Peyer's patch (tissue), 4 donors: ENCODE data around the gene HELZ. TPM values are rescaled to one million over a fixed set of nuclear protein-coding genes. Genes with fewer than 3 reads are reported as not detected.
"Not testable (repeated sequence)": the region's sequence is repeated elsewhere in the genome, so short reads cannot be mapped to it uniquely, and the experiment has no call there.

Source experiments
- DNase-seq, 3 donors: peaks; one replicate each; pipeline ENCODE4 v3.0.0-alpha.2; 2017 to 2019
- H3K27ac ChIP-seq, 4 donors: fragments of 200-600 bp; sonication (generic); one replicate each; pipeline ENCODE4 v1.5.1; 2016 to 2019
- H3K27me3 ChIP-seq, 2 donors: fragments of 200-600 bp; sonication (generic); one replicate each; pipeline ENCODE4 v1.5.1; 2019
- H3K36me3 ChIP-seq, 3 donors: fragments of 200-600 bp; sonication (generic); one replicate each; pipeline ENCODE4 v1.5.1; 2016 to 2019
- H3K4me1 ChIP-seq, 4 donors: fragments of 200-600 bp; sonication (generic); one replicate each; pipeline ENCODE4 v1.5.1; 2016 to 2019
- H3K4me3 ChIP-seq, 4 donors: fragments of 200-600 bp; sonication (generic); 1 replicate in 3 of 4; 2 replicates in 1 of 4; pipeline ENCODE4 v1.5.1; 2016 to 2019; ENCODE audit warnings: mild to moderate bottlenecking in 1 of 4
- H3K9me3 ChIP-seq, 4 donors: fragments of 200-600 bp; sonication (generic); one replicate each; pipeline ENCODE4 v1.5.1; 2016 to 2019; ENCODE audit warnings: mild to moderate bottlenecking in 1 of 4
- POLR2A ChIP-seq, 2 donors: fragments of 450-650 bp; IDR thresholded peaks; one replicate each; pipeline ENCODE4 v1.5.1; 2017; ENCODE audit warnings: antibody characterized with exemption in 2 of 2, mild to moderate bottlenecking in 2 of 2, moderate library complexity in 2 of 2
- total RNA-seq, 4 donors: library from RNA; depleted of rRNA; stranded (reverse); fragments of >200 nt; gene quantifications; one replicate each; pipeline ENCODE4 v1.1.0, GENCODE V29; 2016
- TF ChIP-seq, protein P1 (sequence below), 6 experiments: fragments of 450-650 bp in 4 of 6; fragments of 200-600 bp in 2 of 6; sonication (generic) in 1 of 6; IDR thresholded peaks; one replicate each; pipeline ENCODE4 v1.5.1; 2017 to 2019; ENCODE audit warnings: antibody characterized with exemption in 6 of 6, mild to moderate bottlenecking in 3 of 6, moderate library complexity in 1 of 6

The HELZ gene
- total RNA-seq, 4 donors from 2014 or later, result 37.1 to 124 (median 58.8) TPM

DNA sequence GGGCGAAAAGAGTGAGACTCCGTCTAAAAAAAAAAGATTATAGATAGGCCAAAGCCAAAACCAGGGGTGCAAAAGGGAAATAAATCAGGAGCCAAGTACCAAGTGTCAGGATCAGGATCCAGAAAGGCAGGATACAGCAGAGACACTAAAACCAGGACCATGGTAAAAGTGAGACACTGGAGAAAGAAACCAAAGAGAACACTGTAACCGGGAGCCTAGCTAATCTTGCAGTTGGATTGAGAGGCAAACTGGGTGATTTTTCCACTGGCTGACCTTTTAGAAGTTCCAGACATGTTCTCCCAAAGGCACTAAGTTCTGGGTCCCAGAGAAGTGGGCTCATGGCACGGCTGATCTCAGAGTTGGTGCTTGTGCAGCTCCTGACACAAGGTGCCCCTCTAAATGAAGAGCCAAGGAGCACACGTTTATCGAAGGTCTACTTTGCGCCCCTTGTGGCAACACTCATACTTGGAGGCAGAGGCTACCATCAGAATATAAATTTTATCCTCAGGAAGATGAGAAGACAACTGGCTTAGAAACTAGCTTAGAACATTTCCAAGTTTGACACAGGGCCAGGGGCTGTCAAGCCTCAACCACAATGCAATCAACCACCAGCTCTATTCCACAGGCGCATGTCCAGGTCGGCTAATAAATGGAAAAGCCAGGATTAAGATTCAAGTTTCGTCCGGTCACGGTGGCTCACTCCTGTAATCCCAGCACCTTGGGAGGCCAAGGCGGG is 27.5 kb upstream of the HELZ start:
- H3K4me1 ChIP-seq, result no peaks in the 10 kb centered on the region
- no peaks in the 10 kb centered on the region for H3K9me3 ChIP-seq
- H3K36me3 ChIP-seq, result no peaks in the 10 kb centered on the region
- DNase-seq, result no peak
- H3K27me3 ChIP-seq, result no peaks in the 10 kb centered on the region
- no peak overlapping the region for H3K27ac ChIP-seq
- no peak overlapping the region for H3K4me3 ChIP-seq
- TF ChIP-seq, protein P1, sequence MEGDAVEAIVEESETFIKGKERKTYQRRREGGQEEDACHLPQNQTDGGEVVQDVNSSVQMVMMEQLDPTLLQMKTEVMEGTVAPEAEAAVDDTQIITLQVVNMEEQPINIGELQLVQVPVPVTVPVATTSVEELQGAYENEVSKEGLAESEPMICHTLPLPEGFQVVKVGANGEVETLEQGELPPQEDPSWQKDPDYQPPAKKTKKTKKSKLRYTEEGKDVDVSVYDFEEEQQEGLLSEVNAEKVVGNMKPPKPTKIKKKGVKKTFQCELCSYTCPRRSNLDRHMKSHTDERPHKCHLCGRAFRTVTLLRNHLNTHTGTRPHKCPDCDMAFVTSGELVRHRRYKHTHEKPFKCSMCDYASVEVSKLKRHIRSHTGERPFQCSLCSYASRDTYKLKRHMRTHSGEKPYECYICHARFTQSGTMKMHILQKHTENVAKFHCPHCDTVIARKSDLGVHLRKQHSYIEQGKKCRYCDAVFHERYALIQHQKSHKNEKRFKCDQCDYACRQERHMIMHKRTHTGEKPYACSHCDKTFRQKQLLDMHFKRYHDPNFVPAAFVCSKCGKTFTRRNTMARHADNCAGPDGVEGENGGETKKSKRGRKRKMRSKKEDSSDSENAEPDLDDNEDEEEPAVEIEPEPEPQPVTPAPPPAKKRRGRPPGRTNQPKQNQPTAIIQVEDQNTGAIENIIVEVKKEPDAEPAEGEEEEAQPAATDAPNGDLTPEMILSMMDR (IDR thresholded peaks at IDR 0.05), result peak in 2 of 6 experiments; percentile 9 to 11
- TF ChIP-seq POLR2A (IDR thresholded peaks at IDR 0.05), result no peak

DNA sequence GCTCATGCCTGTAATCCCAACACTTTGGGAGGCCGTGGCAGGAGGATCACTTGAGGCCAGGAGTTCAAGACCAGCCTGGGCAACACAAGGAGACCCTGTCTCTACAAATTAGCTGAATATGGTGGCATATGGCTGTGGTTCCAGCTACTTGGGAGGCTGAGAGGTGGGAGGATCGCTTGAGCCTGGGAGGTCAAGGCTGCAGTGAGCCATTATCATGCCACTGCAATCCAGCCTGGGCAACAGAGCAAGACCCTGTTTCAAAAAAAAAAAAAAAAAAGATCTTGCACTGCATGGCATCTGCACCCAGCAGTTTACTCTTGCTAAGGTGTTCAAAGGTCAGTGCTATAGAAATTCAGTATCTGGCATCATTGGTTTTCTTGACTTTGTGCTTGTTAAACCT is 26.2 kb upstream of the HELZ start:
- DNase-seq, H3K27me3 ChIP-seq, H3K4me3 ChIP-seq, H3K4me1 ChIP-seq, H3K36me3 ChIP-seq, H3K9me3 ChIP-seq, H3K27ac ChIP-seq: not testable (repeated sequence)

DNA sequence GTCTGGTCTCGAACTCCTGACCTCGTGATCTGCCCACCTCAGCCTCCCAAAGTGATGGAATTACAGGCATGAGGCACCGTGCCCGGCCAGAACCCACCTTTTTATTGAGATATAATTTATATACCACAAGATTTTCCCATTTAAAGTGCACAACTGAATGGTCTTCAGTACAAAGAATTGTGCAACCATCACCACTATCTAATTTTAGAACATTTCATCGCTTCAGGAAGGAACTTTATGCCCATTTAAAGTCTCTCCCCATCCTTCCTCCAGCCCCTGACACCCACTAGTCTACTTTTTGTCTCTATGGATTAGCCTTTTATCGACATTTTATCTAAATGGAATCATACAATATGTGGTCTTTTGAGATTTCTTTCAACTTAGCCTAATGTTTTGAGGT is 25.4 kb upstream of the HELZ start:
- no peak for DNase-seq
- no peak for TF ChIP-seq POLR2A (IDR thresholded peaks at IDR 0.05)
- TF ChIP-seq, protein P1 (IDR thresholded peaks at IDR 0.05), result no peak
- no peaks in the 10 kb centered on the region for H3K36me3 ChIP-seq
- no peaks in the 10 kb centered on the region for H3K27me3 ChIP-seq
- no peak overlapping the region for H3K27ac ChIP-seq
- H3K9me3 ChIP-seq, result no peaks in the 10 kb centered on the region
- no peak overlapping the region for H3K4me3 ChIP-seq
- H3K4me1 ChIP-seq, result no peaks in the 10 kb centered on the region

DNA sequence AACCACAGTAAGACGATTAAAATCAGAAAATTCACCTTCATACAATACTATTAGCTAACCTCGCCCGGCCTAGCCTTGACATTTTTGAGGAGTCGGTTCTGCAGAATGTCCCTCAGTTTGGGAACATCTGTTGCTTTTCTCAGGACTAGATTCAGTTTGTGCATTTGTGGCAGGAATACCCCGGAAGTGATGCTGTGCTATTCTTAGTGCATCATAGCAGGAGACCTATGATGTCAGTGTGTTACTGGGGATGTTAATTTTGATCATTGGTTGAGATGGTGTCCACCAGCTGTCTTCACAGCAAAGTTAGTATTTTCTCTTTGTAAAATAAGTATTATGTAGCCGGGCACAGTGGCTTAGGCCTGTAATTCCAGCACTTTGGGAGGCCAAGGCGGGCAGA is 21.5 kb upstream of the HELZ start:
- Histone ChIP-seq H3K4me1 (no peaks in the 10 kb centered on the region), H3K9me3 (no peaks in the 10 kb centered on the region), H3K4me3 (no peak overlapping the region), H3K27ac (no peak overlapping the region), H3K27me3 (no peaks in the 10 kb centered on the region), H3K36me3 (no peaks in the 10 kb centered on the region)
- DNase-seq, result peak in 1 of 3 donors; percentile 15
- TF ChIP-seq POLR2A (IDR thresholded peaks at IDR 0.05), result no peak
- TF ChIP-seq, protein P1 (IDR thresholded peaks at IDR 0.05), result no peak

DNA sequence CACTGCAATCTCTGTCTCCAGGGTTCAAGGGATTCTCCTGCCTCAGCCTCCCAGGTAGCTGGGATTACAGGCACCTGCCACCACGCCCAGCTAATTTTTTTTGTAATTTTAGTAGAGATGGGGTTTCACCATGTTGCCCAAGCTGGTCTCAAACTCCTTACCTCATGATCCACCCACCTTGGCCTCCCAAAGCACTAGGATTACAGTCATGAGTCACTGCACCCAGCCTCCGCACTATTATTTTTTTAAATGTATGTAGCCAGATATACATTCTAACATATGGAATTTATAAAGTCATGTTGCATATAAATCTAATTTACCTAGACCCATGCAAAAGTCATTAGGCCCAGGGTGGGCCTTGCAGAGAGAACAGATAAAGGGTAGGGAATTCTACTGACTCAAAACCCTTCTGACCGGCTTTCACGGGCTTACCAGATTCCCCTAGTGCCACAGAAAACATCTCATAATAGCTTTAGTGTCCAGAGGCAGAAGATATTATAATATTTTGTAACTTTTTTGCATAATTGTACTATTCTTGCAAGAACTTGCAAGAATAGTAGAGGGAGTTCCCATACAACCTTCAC is 20.5 kb upstream of the HELZ start:
- TF ChIP-seq, protein P1 (IDR thresholded peaks at IDR 0.05), result no peak
- TF ChIP-seq POLR2A (IDR thresholded peaks at IDR 0.05), result no peak
- Histone ChIP-seq H3K36me3 (no peaks in the 10 kb centered on the region), H3K4me3 (no peak overlapping the region), H3K27ac (no peak overlapping the region), H3K4me1 (no peaks in the 10 kb centered on the region), H3K9me3 (no peaks in the 10 kb centered on the region), H3K27me3 (no peaks in the 10 kb centered on the region)
- DNase-seq, result peak in 1 of 3 donors; percentile 18

DNA sequence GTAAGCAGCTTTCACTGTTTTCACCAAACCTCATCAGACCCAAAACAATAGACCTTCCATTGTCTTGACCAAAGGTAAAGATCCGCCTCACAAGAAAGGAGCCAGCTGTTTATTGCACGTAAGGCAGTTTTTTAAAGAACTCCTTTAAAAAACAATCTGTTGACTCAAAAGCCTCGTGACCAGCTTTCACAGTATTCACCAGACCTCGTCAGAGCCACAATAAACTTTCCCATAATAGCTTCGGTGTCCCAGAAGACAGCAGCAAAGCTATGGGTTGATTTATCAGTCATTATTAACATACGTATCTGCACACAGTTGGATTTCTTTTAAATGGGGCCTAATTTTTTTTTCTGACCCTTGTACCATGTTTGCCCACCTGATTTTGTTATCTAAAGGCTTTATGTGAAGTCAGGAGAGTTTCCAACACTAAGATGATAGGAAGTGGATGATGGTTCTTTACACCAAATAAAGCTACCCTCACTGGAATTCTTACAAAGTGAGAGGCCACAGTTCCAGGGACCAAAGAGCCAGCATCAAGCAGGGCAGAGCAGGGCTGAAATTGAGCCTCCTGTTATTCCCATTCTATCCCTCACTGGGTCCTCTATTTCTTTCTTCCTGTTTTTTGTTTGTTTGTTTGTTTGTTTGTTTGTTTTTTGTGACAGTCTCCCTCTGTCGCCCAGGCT is 17.6 kb upstream of the HELZ start:
- Histone ChIP-seq H3K4me1 (peaks cover 0 to 18% (median 0%) of the 10 kb centered on the region in 4 donors), H3K27ac (no peak overlapping the region), H3K9me3 (no peaks in the 10 kb centered on the region), H3K4me3 (no peak overlapping the region), H3K36me3 (no peaks in the 10 kb centered on the region), H3K27me3 (no peaks in the 10 kb centered on the region)
- no peak for DNase-seq
- no peak for TF ChIP-seq POLR2A (IDR thresholded peaks at IDR 0.05)
- TF ChIP-seq, protein P1 (IDR thresholded peaks at IDR 0.05), result no peak
